IMR-90 (cell line): ENCODE measurements around the gene NLRP10. TPM values are rescaled to one million over a fixed set of nuclear protein-coding genes. Genes with fewer than 3 reads are reported as not detected.

Experiments
- ATAC-seq: fragments of 200-7000 bp; cut with Tn5 transposase; 2 replicates; pipeline ENCODE4 v1.9.1; 2020; ENCODE audit warnings: low read depth, mild to moderate bottlenecking, moderate library complexity
- BruUV-seq: library from RNA; stranded (reverse); fragments of 400-500 nt; replicated peaks from 2 replicates; lab custom pipeline; 2021; lab: Mats Ljungman, UMichigan
- CTCF ChIA-PET: fragments of 300-600 bp; formaldehyde crosslinking; extraction: SDS; loops from one replicate; lab custom pipeline; 2021; ENCODE audit warnings: antibody characterized with exemption; lab: Yijun Ruan, JAX
- POLR2A ChIA-PET: fragments of 300-600 bp; sonication (Branson Sonifier 250); formaldehyde crosslinking; loops from one replicate; lab custom pipeline; 2022; ENCODE audit warnings: antibody characterized with exemption; ENCODE audit not compliant: unreplicated experiment; lab: Charles Lee
- DNase-seq: peaks from one replicate; pipeline ENCODE4 v3.0.0; 2013
- H2AFZ ChIP-seq: replicated peaks from 2 replicates; pipeline ENCODE3; 2013; ENCODE audit warnings: low read length, mild to moderate bottlenecking; ENCODE audit not compliant: poor library complexity
- H2AK5ac ChIP-seq: 2 replicates; pipeline ENCODE4 v1.6.1; 2013; ENCODE audit warnings: low read depth, low read length, inconsistent platforms
- H2AK9ac ChIP-seq: replicated peaks from 2 replicates; pipeline ENCODE3; 2013; ENCODE audit warnings: mild to moderate bottlenecking, low read depth, low read length, moderate library complexity; ENCODE audit not compliant: poor library complexity
- H2BK120ac ChIP-seq: 2 replicates; pipeline ENCODE4 v1.6.1; 2013; ENCODE audit warnings: low read depth, low read length, inconsistent platforms
- H2BK15ac ChIP-seq: 3 replicates; pipeline ENCODE4 v1.6.1; 2013; ENCODE audit warnings: low read depth, low read length, inconsistent platforms
- H2BK20ac ChIP-seq: 2 replicates; pipeline ENCODE4 v1.6.1; 2013; ENCODE audit warnings: low read depth, mild to moderate bottlenecking, inconsistent platforms, low read length, moderate library complexity
- H2BK5ac ChIP-seq: 2 replicates; pipeline ENCODE4 v1.6.1; 2013; ENCODE audit warnings: mild to moderate bottlenecking, low read depth, low read length, inconsistent platforms; ENCODE audit not compliant: poor library complexity, severe bottlenecking
- H3K14ac ChIP-seq: replicated peaks from 2 replicates; pipeline ENCODE4 v1.6.1; 2013; ENCODE audit warnings: low read depth, low read length, inconsistent platforms
- H3K18ac ChIP-seq: 2 replicates; pipeline ENCODE4 v1.6.1; 2013; ENCODE audit warnings: low read depth, low read length, control low read depth
- H3K23ac ChIP-seq: 2 replicates; pipeline ENCODE4 v1.6.1; 2013; ENCODE audit warnings: low read depth, low read length, inconsistent platforms
- H3K27ac ChIP-seq: 2 replicates; pipeline ENCODE4 v1.5.1; 2013; ENCODE audit warnings: mild to moderate bottlenecking, control low read depth, low read length; ENCODE audit not compliant: insufficient read depth
- H3K27me3 ChIP-seq: 2 replicates; pipeline ENCODE4 v1.6.1; 2013; ENCODE audit warnings: low read length; ENCODE audit not compliant: control insufficient read depth, insufficient read depth
- H3K36me3 ChIP-seq: 2 replicates; pipeline ENCODE4 v1.6.1; 2013; ENCODE audit warnings: low read length, mixed read lengths; ENCODE audit not compliant: control insufficient read depth, insufficient read depth
- H3K4ac ChIP-seq: 2 replicates; pipeline ENCODE4 v1.6.1; 2013; ENCODE audit warnings: low read depth, low read length, inconsistent platforms
- H3K4me1 ChIP-seq: 2 replicates; pipeline ENCODE4 v1.6.1; 2013; ENCODE audit warnings: low read length, mixed read lengths; ENCODE audit not compliant: control insufficient read depth, insufficient read depth
- H3K4me2 ChIP-seq: 2 replicates; pipeline ENCODE4 v1.6.1; 2013; ENCODE audit warnings: low read depth, mild to moderate bottlenecking, control low read depth, low read length, moderate library complexity
- H3K4me3 ChIP-seq: 2 replicates; pipeline ENCODE4 v1.5.1; 2013; ENCODE audit warnings: low read depth, mild to moderate bottlenecking, control low read depth, low read length, moderate library complexity; ENCODE audit not compliant: insufficient read depth
- H3K56ac ChIP-seq: 2 replicates; pipeline ENCODE4 v1.6.1; 2013; ENCODE audit warnings: low read length, inconsistent platforms; ENCODE audit not compliant: insufficient read depth; ENCODE audit errors: extremely low read depth
- H3K79me1 ChIP-seq, 2 experiments: 2 replicates each; pipeline ENCODE4 v1.6.1; 2013; ENCODE audit warnings: low read length in 2 of 2, inconsistent platforms in 1 of 2, low read depth in 1 of 2
- H3K9ac ChIP-seq: 2 replicates; pipeline ENCODE4 v1.6.1; 2013; ENCODE audit warnings: low read depth, low read length, control low read depth
- H3K9me1 ChIP-seq: 2 replicates; pipeline ENCODE4 v1.6.1; 2013; ENCODE audit warnings: low read length, inconsistent platforms; ENCODE audit not compliant: insufficient read depth
- H3K9me3 ChIP-seq: 2 replicates; pipeline ENCODE4 v1.6.1; 2013; ENCODE audit warnings: low read length; ENCODE audit not compliant: control insufficient read depth, insufficient read depth
- H4K20me1 ChIP-seq: 2 replicates; pipeline ENCODE4 v1.6.1; 2013; ENCODE audit warnings: low read length, inconsistent platforms; ENCODE audit not compliant: insufficient read depth
- H4K5ac ChIP-seq: 2 replicates; pipeline ENCODE4 v1.6.1; 2013; ENCODE audit warnings: mild to moderate bottlenecking, low read depth, low read length, control low read depth
- H4K8ac ChIP-seq, 2 experiments: 2 replicates each; pipeline ENCODE4 v1.6.1; 2013; ENCODE audit warnings: low read depth in 2 of 2, low read length in 2 of 2, control low read depth in 1 of 2, inconsistent platforms in 1 of 2
- H4K91ac ChIP-seq: 2 replicates; pipeline ENCODE4 v1.6.1; 2013; ENCODE audit warnings: low read depth, low read length, inconsistent platforms; ENCODE audit not compliant: insufficient read depth
- BHLHE40 ChIP-seq: fragments of 150-350 bp; IDR thresholded peaks from 2 replicates; pipeline ENCODE4 v1.6.1; 2016; ENCODE audit warnings: mild to moderate bottlenecking, low read depth, low read length
- CEBPB ChIP-seq: IDR thresholded peaks from 2 replicates; pipeline ENCODE4 v1.6.1; 2012; ENCODE audit warnings: low read depth, low read length, improper control_type of control experiment
- CHD1 ChIP-seq: IDR thresholded peaks from 2 replicates; pipeline ENCODE4 v1.6.1; 2012; ENCODE audit warnings: low read depth, low read length, improper control_type of control experiment
- CTCF ChIP-seq: conservative IDR thresholded peaks from 2 replicates; pipeline ENCODE4 v1.5.1; 2012; ENCODE audit warnings: mild to moderate bottlenecking, low read depth, low read length, improper control_type of control experiment
- ELK1 ChIP-seq: fragments of 150-350 bp; IDR thresholded peaks from 2 replicates; pipeline ENCODE4 v1.6.1; 2016; ENCODE audit warnings: low read depth, mild to moderate bottlenecking, low read length, moderate library complexity, borderline replicate concordance
- FOS ChIP-seq: fragments of 150-350 bp; IDR thresholded peaks from 2 replicates; pipeline ENCODE4 v1.6.1; 2016; ENCODE audit warnings: low read depth, low read length
- MAFK ChIP-seq: IDR thresholded peaks from 2 replicates; pipeline ENCODE4 v1.6.1; 2012; ENCODE audit warnings: low read depth, low read length, improper control_type of control experiment
- MAZ ChIP-seq: IDR thresholded peaks from 2 replicates; pipeline ENCODE4 v1.6.1; 2012; ENCODE audit warnings: low read depth, mild to moderate bottlenecking, low read length, improper control_type of control experiment, moderate library complexity, borderline replicate concordance
- MXI1 ChIP-seq: IDR thresholded peaks from 2 replicates; pipeline ENCODE4 v1.6.1; 2012; ENCODE audit warnings: low read depth, mild to moderate bottlenecking, low read length, moderate library complexity, borderline replicate concordance
- NFE2L2 ChIP-seq: fragments of 150-350 bp; IDR thresholded peaks from 2 replicates; pipeline ENCODE4 v1.6.1; 2016; ENCODE audit warnings: low read depth, mild to moderate bottlenecking, low read length
- POLR2A ChIP-seq: IDR thresholded peaks from 2 replicates; pipeline ENCODE4 v1.6.1; 2012; ENCODE audit warnings: mild to moderate bottlenecking, low read depth, low read length
- RAD21 ChIP-seq: IDR thresholded peaks from 2 replicates; pipeline ENCODE4 v1.6.1; 2012; ENCODE audit warnings: low read length, improper control_type of control experiment
- RCOR1 ChIP-seq: IDR thresholded peaks from 2 replicates; pipeline ENCODE4 v1.6.1; 2012; ENCODE audit warnings: mild to moderate bottlenecking, low read length, improper control_type of control experiment; ENCODE audit not compliant: insufficient replicate concordance
- RFX5 ChIP-seq: IDR thresholded peaks from 2 replicates; pipeline ENCODE4 v1.8.0; 2012; ENCODE audit warnings: low read depth, mild to moderate bottlenecking, low read length, moderate library complexity
- SMC3 ChIP-seq: fragments of 150-350 bp; IDR thresholded peaks from 2 replicates; pipeline ENCODE4 v1.6.1; 2016; ENCODE audit warnings: low read depth, mild to moderate bottlenecking, antibody characterized with exemption, low read length, moderate library complexity
- USF2 ChIP-seq: fragments of 150-350 bp; IDR thresholded peaks from 2 replicates; pipeline ENCODE4 v1.6.1; 2017; ENCODE audit warnings: mild to moderate bottlenecking, antibody characterized with exemption, low read length, low read depth
- WGBS, 2 experiments: methylation state at CpG; one replicate each; pipeline versions ENCODE4 v1.1.5 to v1.1.7; 2013; ENCODE audit warnings: missing lambda C conversion rate in 2 of 2; ENCODE audit not compliant: insufficient read length in 1 of 2; ENCODE audit errors: extremely low coverage in 2 of 2; 5-methylcytosine and 5-hydroxymethylcytosine counted together
- dilution Hi-C: fragments of 300-500 bp; cut with HindIII; formaldehyde crosslinking; loops from one replicate; pipeline ENCODE4 v1.14.3; 2018; ENCODE audit warnings: low sequenced_read_pairs; ENCODE audit not compliant: unreplicated experiment
- in situ Hi-C: fragments of 300-500 bp; cut with MboI; formaldehyde crosslinking; loops from 3 replicates; pipeline ENCODE4 v1.14.3; 2019; ENCODE audit warnings: low sequenced_read_pairs, inconsistent platforms, mixed read lengths
- intact Hi-C: fragments of 100-400 bp; cut with micrococcal nuclease; formaldehyde crosslinking; loops from 2 replicates; pipeline ENCODE4 v1.10.0; 2022
- polyA plus RNA-seq, 3 experiments: library from polyadenylated mRNA; depleted of rRNA; stranded (reverse); fragments of >200 nt; gene quantifications; 2 replicates each; pipeline ENCODE4 v1.2.3, GENCODE V29; 2012; ENCODE audit warnings: low replicate concordance in 1 of 3
- total RNA-seq: library from RNA; depleted of rRNA; stranded (reverse); fragments of >200 nt; gene quantifications from 2 replicates; pipeline ENCODE4 v1.2.3, GENCODE V29; 2012

Gene NLRP10
- total and polyA plus RNA-seq, 2 of the 4 experiments (the other 2 are of a cell fraction), result 6.5 to 36.7 TPM

- dilution Hi-C loops, result no loop called here
- H3K4me2 ChIP-seq, result no peak overlapping the region
- peaks cover 10% of the 10 kb centered on the region for H3K4me1 ChIP-seq
- DNase-seq, result no peak
- ATAC-seq, result no peak
- H4K5ac ChIP-seq, result no peak overlapping the region
- H3K79me1 ChIP-seq, result no peaks in the 10 kb centered on the region
- no TSS peak for BruUV-seq
- no peaks in the 10 kb centered on the region for H3K27me3 ChIP-seq
- H4K91ac ChIP-seq, result no peak overlapping the region
- H3K18ac ChIP-seq, result no peak overlapping the region
- no peak overlapping the region for H3K4me3 ChIP-seq
- ChIA-PET CTCF (interaction anchor here (0.6 to 4.0 kb wide), 2 partner anchors 91 to 314 kb away, joined by 11 to 55 read pairs; no protein-coding TSS in a partner anchor), POLR2A (no interaction called here)
- 47% methylated on average over 2 of the region's 4 CpGs; no CpG with 5 or more reads in 1 of the 2 experiments for WGBS, 2 experiments
- H2BK15ac ChIP-seq, result no peak overlapping the region
- H2AK9ac ChIP-seq, result no peak overlapping the region
- H3K9me3 ChIP-seq, result no peaks in the 10 kb centered on the region
- no peak overlapping the region for H2AK5ac ChIP-seq
- peaks cover 3% of the 10 kb centered on the region; the same call in 1 of the 2 replicates for H4K20me1 ChIP-seq
- no peak overlapping the region for H3K23ac ChIP-seq
- no peak overlapping the region for H3K56ac ChIP-seq
- no peaks in the 10 kb centered on the region for H3K36me3 ChIP-seq
- H3K4ac ChIP-seq, result no peak overlapping the region
- in situ Hi-C loops, result loop anchor here (5.0 kb wide), 1 partner anchor 89 kb away; no protein-coding TSS in a partner anchor
- intact Hi-C loops, result no loop called here
- no peak overlapping the region for H3K27ac ChIP-seq
- H3K9ac ChIP-seq, result no peak overlapping the region
- no peak for TF ChIP-seq BHLHE40
- TF ChIP-seq MAZ, result no peak
- no peak for TF ChIP-seq RCOR1
- TF ChIP-seq MXI1, result no peak
- TF ChIP-seq NFE2L2, result no peak
- TF ChIP-seq RAD21, result no peak
- no peak for TF ChIP-seq CEBPB
- TF ChIP-seq POLR2A, result no peak
- no peak for TF ChIP-seq CTCF
- TF ChIP-seq ELK1, result no peak
- no peak for TF ChIP-seq FOS
- no peak for TF ChIP-seq MAFK
- no peak for TF ChIP-seq CHD1
- no peak for TF ChIP-seq USF2
- no peak for TF ChIP-seq RFX5
- TF ChIP-seq SMC3, result no peak
- H2AFZ ChIP-seq, result no peak overlapping the region
- peaks cover 8% of the 10 kb centered on the region for H3K9me1 ChIP-seq
- no peak overlapping the region for H3K14ac ChIP-seq
- no peak overlapping the region for H2BK120ac ChIP-seq
- H2BK5ac ChIP-seq, result no peak overlapping the region
- H4K8ac ChIP-seq, result no peak overlapping the region
- no peak overlapping the region for H2BK20ac ChIP-seq
Measured at GRCh38 chr11:8008212-8008611, 43.0 kb upstream of the NLRP10 start.
